Measurements from ENCODE around the gene GRB7. TPM values are rescaled to one million over a fixed set of nuclear protein-coding genes. Genes with fewer than 3 reads are reported as not detected.

Gene GRB7
- under 1 TPM in 3 of 5 donors, not detected in 2; 0.19 to 0.41 (median 0.30) TPM for total RNA-seq
- total RNA-seq (2013) = not detected
- 0 to 0.38 (median 0.09) reads per million in 29 experiments for total RNA-seq

- Mint-ChIP-seq H3K36me3 (no peaks in the 10 kb centered on the region), H3K27me3 (peaks cover 8 to 28% of the 10 kb centered on the region in 2 donors), H3K4me3 (peak within 1 kb of the TSS; percentile 55 to 82 (median 68)), H3K9me3 (no peaks in the 10 kb centered on the region), H3K4me1 (peaks cover 10 to 19% (median 12%) of the 10 kb centered on the region in 3 donors), H3K27ac (peak within 1 kb of the TSS in 1 of 2 donors; percentile 61)
- ChIA-PET CTCF (no interaction called here), POLR2A (no interaction called here)
- 54% methylated on average over 21 of the region's 34 CpGs for WGBS (ENCODE audit: insufficient coverage)
- H3K27me3 ChIP-seq (replicated peaks in 1 of 2; ENCODE audit: control insufficient read depth in 2 of 2, extremely low read depth in 1 of 2, insufficient read depth in 2 of 2, low read length in 1 of 2) = peaks cover 0 to 58% of the 10 kb centered on the region in 2 experiments
- ATAC-seq (replicated peaks in 1 of 4) (peak in 3 of 4 experiments; percentile 4 to 36 (median 21)), DNase-seq (no peak)
- no peak within 1 kb of the TSS for H3K27ac ChIP-seq (ENCODE audit: low read length)
- H3K9me3 ChIP-seq = no peaks in the 10 kb centered on the region
- H3K4me3 ChIP-seq (ENCODE audit: control insufficient read depth in 1 of 2, extremely low read depth in 1 of 2, low read length in 1 of 2) = peak within 1 kb of the TSS; percentile 19 to 44
- H3K36me3 ChIP-seq (ENCODE audit: control insufficient read depth in 2 of 2, extremely low read depth in 1 of 2, insufficient read depth in 1 of 2, low read length in 1 of 2) = no peaks in the 10 kb centered on the region
- peaks cover 4 to 26% of the 10 kb centered on the region in 2 experiments for H3K4me1 ChIP-seq (ENCODE audit: control insufficient read depth in 1 of 2, extremely low read depth in 1 of 2, insufficient read depth in 2 of 2, low read length in 2 of 2)
Observed at GRCh38 chr17:39737760-39738567, at the start of gene GRB7. Gene GRB7, plus strand, starts transcription at chr17:39737938. Its CDS starts 4,364 bp downstream, at chr17:39742302.

GRCh38 chr17:39688475-39688835, 49.3 kb upstream of the GRB7 start:
- Mint-ChIP-seq H3K27ac (peak overlapping the region; percentile 99), H3K9me3 (no peaks in the 10 kb centered on the region), H3K4me3 (peak overlapping the region; percentile 97 to 98 (median 97)), H3K27me3 (no peaks in the 10 kb centered on the region), H3K4me1 (peaks cover 25 to 30% (median 27%) of the 10 kb centered on the region in 3 donors), H3K36me3 (peaks cover 22% of the 10 kb centered on the region)
- 73% methylated on average over 1 of the region's 6 CpGs for WGBS (ENCODE audit: insufficient coverage)
- DNase-seq (no peak), ATAC-seq (replicated peaks in 1 of 4) (no peak)
- peaks cover 15 to 16% of the 10 kb centered on the region in 2 experiments for H3K4me1 ChIP-seq (ENCODE audit: control insufficient read depth in 1 of 2, extremely low read depth in 1 of 2, insufficient read depth in 2 of 2, low read length in 2 of 2)
- H3K36me3 ChIP-seq (ENCODE audit: control insufficient read depth in 2 of 2, extremely low read depth in 1 of 2, insufficient read depth in 1 of 2, low read length in 1 of 2) = peaks cover 6 to 17% of the 10 kb centered on the region in 2 donors
- peak overlapping the region; percentile 89 for H3K27ac ChIP-seq (ENCODE audit: low read length)
- H3K27me3 ChIP-seq (replicated peaks in 1 of 2; ENCODE audit: control insufficient read depth in 2 of 2, extremely low read depth in 1 of 2, insufficient read depth in 2 of 2, low read length in 1 of 2) = no peaks in the 10 kb centered on the region
- H3K9me3 ChIP-seq = no peaks in the 10 kb centered on the region
- H3K4me3 ChIP-seq (ENCODE audit: control insufficient read depth in 1 of 2, extremely low read depth in 1 of 2, low read length in 1 of 2) = peak overlapping the region; percentile 84 to 94
- ChIA-PET POLR2A (interaction anchor here in 1 of 2 donors (1.2 to 1.3 kb wide), 2 partner anchors 12 to 41 kb away, joined by 3 to 4 read pairs; no protein-coding TSS in a partner anchor), CTCF (interaction anchor here in 1 of 2 donors (0.6 to 1.3 kb wide), 6 partner anchors 9 to 51 kb away, joined by 3 to 7 read pairs (median 3); partner anchors contain the start of gene MIEN1)

DNA sequence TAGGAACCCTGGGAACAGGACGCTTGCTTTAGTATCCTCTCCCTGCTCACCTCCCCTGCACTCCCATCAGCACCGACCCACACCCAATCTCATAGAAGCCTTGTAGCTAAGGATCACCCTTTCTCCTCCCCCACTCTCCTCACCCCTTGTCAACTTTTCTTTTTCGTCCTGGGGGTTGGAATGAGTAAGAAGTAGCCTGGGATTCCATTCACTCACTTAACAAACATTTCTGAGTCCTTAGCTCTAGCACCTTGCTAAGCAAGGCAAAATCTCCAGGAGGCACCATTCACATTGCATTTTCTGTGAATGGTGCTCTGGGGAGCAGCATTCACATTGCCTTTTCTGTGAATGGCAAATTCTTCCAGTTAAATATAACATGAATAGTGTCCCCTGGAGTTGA, 48.8 kb upstream of the GRB7 start:
- no peaks in the 10 kb centered on the region for H3K27me3 ChIP-seq (replicated peaks in 1 of 2; ENCODE audit: control insufficient read depth in 2 of 2, extremely low read depth in 1 of 2, insufficient read depth in 2 of 2, low read length in 1 of 2)
- no peak for ATAC-seq (replicated peaks in 1 of 4)
- CTCF ChIA-PET = interaction anchor here in 1 of 2 donors (0.5 to 0.6 kb wide), 2 partner anchors 55 to 269 kb away, joined by 3 to 7 read pairs; no protein-coding TSS in a partner anchor
- H3K27ac ChIP-seq (ENCODE audit: low read length) = no peak overlapping the region
- no peaks in the 10 kb centered on the region for H3K9me3 ChIP-seq
- peaks cover 2 to 15% of the 10 kb centered on the region in 2 donors for H3K36me3 ChIP-seq (ENCODE audit: control insufficient read depth in 2 of 2, extremely low read depth in 1 of 2, insufficient read depth in 1 of 2, low read length in 1 of 2)
- Mint-ChIP-seq H3K9me3 (no peaks in the 10 kb centered on the region), H3K4me1 (peaks cover 25 to 30% (median 27%) of the 10 kb centered on the region in 3 donors), H3K27me3 (no peaks in the 10 kb centered on the region), H3K36me3 (peaks cover 20% of the 10 kb centered on the region), H3K27ac (peak overlapping the region; percentile 99), H3K4me3 (peak overlapping the region; percentile 97 to 98 (median 97))
- POLR2A ChIA-PET = no interaction called here
- WGBS (ENCODE audit: insufficient coverage) = no CpG with 5 or more reads among the region's 3 CpGs
- H3K4me3 ChIP-seq (ENCODE audit: control insufficient read depth in 1 of 2, extremely low read depth in 1 of 2, low read length in 1 of 2) = peak overlapping the region in 1 of 2 donors; percentile 84
- peaks cover 15 to 16% of the 10 kb centered on the region in 2 experiments for H3K4me1 ChIP-seq (ENCODE audit: control insufficient read depth in 1 of 2, extremely low read depth in 1 of 2, insufficient read depth in 2 of 2, low read length in 2 of 2)
- DNase-seq = no peak

- Histone ChIP-seq H3K27me3 (replicated peaks in 1 of 2; ENCODE audit: control insufficient read depth in 2 of 2, extremely low read depth in 1 of 2, insufficient read depth in 2 of 2, low read length in 1 of 2) (peaks cover 0 to 14% of the 10 kb centered on the region in 2 experiments), H3K4me3 (ENCODE audit: control insufficient read depth in 1 of 2, extremely low read depth in 1 of 2, low read length in 1 of 2) (no peak overlapping the region), H3K27ac (ENCODE audit: low read length) (no peak overlapping the region), H3K4me1 (ENCODE audit: control insufficient read depth in 1 of 2, extremely low read depth in 1 of 2, insufficient read depth in 2 of 2, low read length in 2 of 2) (no peaks in the 10 kb centered on the region), H3K36me3 (ENCODE audit: control insufficient read depth in 2 of 2, extremely low read depth in 1 of 2, insufficient read depth in 1 of 2, low read length in 1 of 2) (no peaks in the 10 kb centered on the region), H3K9me3 (no peaks in the 10 kb centered on the region)
- peaks cover 15% of the 10 kb centered on the region for H3K36me3 Mint-ChIP-seq
- ChIA-PET CTCF (no interaction called here), POLR2A (no interaction called here)
- H3K27me3 Mint-ChIP-seq = peaks cover 12 to 14% of the 10 kb centered on the region in 2 donors
- H3K4me1 Mint-ChIP-seq = peaks cover 1 to 6% (median 3%) of the 10 kb centered on the region in 3 donors
- WGBS (ENCODE audit: insufficient coverage) = 71% methylated on average over 1 of the region's 5 CpGs
- no peak for ATAC-seq (replicated peaks in 1 of 4)
- DNase-seq = no peak
- H3K9me3 Mint-ChIP-seq = no peaks in the 10 kb centered on the region
- H3K4me3 Mint-ChIP-seq = no peak overlapping the region
- H3K27ac Mint-ChIP-seq = no peak overlapping the region
Observed at GRCh38 chr17:39694593-39694992, 43.1 kb upstream of the GRB7 start.

DNA sequence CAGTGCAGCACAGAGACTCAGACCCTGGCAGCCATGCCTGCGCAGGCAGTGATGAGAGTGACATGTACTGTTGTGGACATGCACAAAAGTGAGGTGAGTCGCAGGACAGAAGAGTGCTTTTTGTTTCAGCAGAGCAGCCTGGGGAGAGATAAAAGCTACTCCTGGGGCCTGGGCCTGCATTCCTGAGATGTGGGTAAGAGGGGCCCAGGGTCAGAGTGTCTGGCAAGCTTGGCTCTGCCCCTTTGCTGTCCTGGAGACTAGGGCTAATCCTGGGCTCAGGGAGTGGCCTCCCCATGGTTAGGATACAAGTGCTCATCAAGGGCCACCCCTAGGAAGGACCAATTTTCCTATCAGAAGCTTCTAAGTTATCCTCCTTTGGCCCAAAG, 42.7 kb upstream of the GRB7 start:
- Histone ChIP-seq H3K36me3 (ENCODE audit: control insufficient read depth in 2 of 2, extremely low read depth in 1 of 2, insufficient read depth in 1 of 2, low read length in 1 of 2) (no peaks in the 10 kb centered on the region), H3K4me1 (ENCODE audit: control insufficient read depth in 1 of 2, extremely low read depth in 1 of 2, insufficient read depth in 2 of 2, low read length in 2 of 2) (peaks cover 0 to 1% of the 10 kb centered on the region in 2 experiments), H3K27ac (ENCODE audit: low read length) (no peak overlapping the region), H3K4me3 (ENCODE audit: control insufficient read depth in 1 of 2, extremely low read depth in 1 of 2, low read length in 1 of 2) (no peak overlapping the region), H3K27me3 (replicated peaks in 1 of 2; ENCODE audit: control insufficient read depth in 2 of 2, extremely low read depth in 1 of 2, insufficient read depth in 2 of 2, low read length in 1 of 2) (peaks cover 0 to 19% of the 10 kb centered on the region in 2 experiments), H3K9me3 (no peaks in the 10 kb centered on the region)
- ATAC-seq (replicated peaks in 1 of 4) (no peak), DNase-seq (no peak)
- Mint-ChIP-seq H3K27me3 (peaks cover 16 to 18% of the 10 kb centered on the region in 2 donors), H3K4me3 (no peak overlapping the region), H3K36me3 (peaks cover 15% of the 10 kb centered on the region), H3K9me3 (no peaks in the 10 kb centered on the region), H3K27ac (no peak overlapping the region), H3K4me1 (peaks cover 4 to 8% (median 6%) of the 10 kb centered on the region in 3 donors)
- WGBS (ENCODE audit: insufficient coverage) = 100% methylated on average over 1 of the region's 2 CpGs
- ChIA-PET POLR2A (no interaction called here), CTCF (interaction anchor here in 1 of 2 donors (0.6 kb wide), 1 partner anchor 41 kb away, joined by 3 read pairs; no protein-coding TSS in a partner anchor)

DNA sequence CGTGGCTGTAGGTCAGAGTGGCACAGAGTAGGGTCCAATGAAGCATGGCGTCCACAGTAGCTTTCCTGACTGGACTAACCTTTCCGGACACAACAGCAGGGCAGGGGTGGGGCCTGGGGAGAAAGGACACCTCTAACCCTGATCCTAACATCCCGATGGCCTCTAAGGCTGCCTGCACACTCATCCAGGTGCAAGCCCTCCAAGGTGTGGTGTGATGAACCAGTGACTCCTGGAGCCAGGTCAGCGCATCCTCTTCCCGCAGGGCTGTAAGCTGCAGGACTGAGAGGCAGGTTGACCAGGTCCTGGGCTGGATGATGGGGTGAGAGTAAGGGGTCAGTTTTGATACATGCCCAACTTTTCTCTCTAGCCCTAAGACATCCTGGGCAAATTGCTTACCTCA, 41.0 kb upstream of the GRB7 start:
- ChIA-PET POLR2A (no interaction called here), CTCF (no interaction called here)
- H3K27me3 Mint-ChIP-seq = peaks cover 28% of the 10 kb centered on the region in 2 donors
- H3K27ac Mint-ChIP-seq = no peak overlapping the region
- H3K9me3 Mint-ChIP-seq = no peaks in the 10 kb centered on the region
- peaks cover 4 to 35% of the 10 kb centered on the region in 2 experiments for H3K27me3 ChIP-seq (replicated peaks in 1 of 2; ENCODE audit: control insufficient read depth in 2 of 2, extremely low read depth in 1 of 2, insufficient read depth in 2 of 2, low read length in 1 of 2)
- peaks cover 6 to 14% (median 6%) of the 10 kb centered on the region in 3 donors for H3K4me1 Mint-ChIP-seq
- WGBS (ENCODE audit: insufficient coverage) = 56% methylated on average over 2 of the region's 6 CpGs
- peaks cover 0 to 7% of the 10 kb centered on the region in 2 experiments for H3K4me1 ChIP-seq (ENCODE audit: control insufficient read depth in 1 of 2, extremely low read depth in 1 of 2, insufficient read depth in 2 of 2, low read length in 2 of 2)
- H3K36me3 ChIP-seq (ENCODE audit: control insufficient read depth in 2 of 2, extremely low read depth in 1 of 2, insufficient read depth in 1 of 2, low read length in 1 of 2) = no peaks in the 10 kb centered on the region
- DNase-seq = no peak
- no peaks in the 10 kb centered on the region for H3K9me3 ChIP-seq
- no peak overlapping the region for H3K4me3 Mint-ChIP-seq
- no peak overlapping the region for H3K4me3 ChIP-seq (ENCODE audit: control insufficient read depth in 1 of 2, extremely low read depth in 1 of 2, low read length in 1 of 2)
- H3K27ac ChIP-seq (ENCODE audit: low read length) = no peak overlapping the region
- no peak for ATAC-seq (replicated peaks in 1 of 4)
- H3K36me3 Mint-ChIP-seq = peaks cover 15% of the 10 kb centered on the region

Measured in T-cell (primary cell).